HEK293 (cell line): ENCODE results near the gene DGCR2.

Experiments used
- FEZF1 ChIP-seq: fragments of 450-650 bp; formaldehyde crosslinking; IDR thresholded peaks from 2 replicates; pipeline ENCODE4 v1.5.1; 2016; ENCODE audit warnings: missing biosample characterization, missing genetic modification characterization
- REPIN1 ChIP-seq: fragments of 450-650 bp; formaldehyde crosslinking; IDR thresholded peaks from 2 replicates; pipeline ENCODE4 v1.5.1; 2017; ENCODE audit warnings: missing biosample characterization, missing genetic modification characterization, low read depth
- YY1 ChIP-seq: fragments of 450-650 bp; formaldehyde crosslinking; IDR thresholded peaks from 2 replicates; pipeline ENCODE4 v1.5.1; 2018; ENCODE audit warnings: missing biosample characterization, missing genetic modification characterization
- ZNF221 ChIP-seq: fragments of 450-650 bp; formaldehyde crosslinking; IDR thresholded peaks from 2 replicates; pipeline ENCODE4 v1.5.1; 2017; ENCODE audit warnings: missing biosample characterization, missing genetic modification characterization, borderline replicate concordance
- ZNF248 ChIP-seq: fragments of 450-650 bp; formaldehyde crosslinking; IDR thresholded peaks from 2 replicates; pipeline ENCODE4 v1.5.1; 2017; ENCODE audit warnings: missing biosample characterization, missing genetic modification characterization
- ZNF274 ChIP-seq, 2 experiments: fragments of 200-500 bp in 1 of 2; fragments of 450-650 bp in 1 of 2; sonication (Bioruptor generic) in 1 of 2; formaldehyde crosslinking in 1 of 2; IDR thresholded peaks; 2 replicates each; pipeline versions ENCODE4 v1.5.1 to v1.6.1; 2014 to 2016; ENCODE audit warnings: borderline replicate concordance in 1 of 2, inconsistent platforms in 1 of 2, low read length in 1 of 2, missing biosample characterization in 1 of 2, missing genetic modification characterization in 1 of 2
- ZNF501 ChIP-seq: fragments of 450-650 bp; formaldehyde crosslinking; IDR thresholded peaks from 2 replicates; pipeline ENCODE4 v1.5.1; 2016; ENCODE audit warnings: missing biosample characterization, missing genetic modification characterization
- ZNF639 ChIP-seq: fragments of 450-650 bp; formaldehyde crosslinking; IDR thresholded peaks from 2 replicates; pipeline ENCODE4 v1.5.1; 2016; ENCODE audit warnings: missing biosample characterization, missing genetic modification characterization
- ZNF785 ChIP-seq: fragments of 450-650 bp; formaldehyde crosslinking; IDR thresholded peaks from 2 replicates; pipeline ENCODE4 v1.5.1; 2016; ENCODE audit warnings: missing biosample characterization, missing genetic modification characterization
- ZSCAN30 ChIP-seq: fragments of 450-650 bp; IDR thresholded peaks from 2 replicates; pipeline ENCODE4 v1.5.1; 2018; ENCODE audit warnings: missing biosample characterization, mild to moderate bottlenecking, missing genetic modification characterization, moderate library complexity
- TF ChIP-seq, protein P1 (sequence below): fragments of 450-650 bp; formaldehyde crosslinking; IDR thresholded peaks from 2 replicates; pipeline ENCODE4 v1.5.1; 2016; ENCODE audit warnings: missing biosample characterization, missing genetic modification characterization
- TF ChIP-seq, protein P2 (sequence below): fragments of 450-650 bp; IDR thresholded peaks from 2 replicates; pipeline ENCODE4 v1.5.1; 2018; ENCODE audit warnings: missing biosample characterization, missing genetic modification characterization

- TF ChIP-seq, protein P1, sequence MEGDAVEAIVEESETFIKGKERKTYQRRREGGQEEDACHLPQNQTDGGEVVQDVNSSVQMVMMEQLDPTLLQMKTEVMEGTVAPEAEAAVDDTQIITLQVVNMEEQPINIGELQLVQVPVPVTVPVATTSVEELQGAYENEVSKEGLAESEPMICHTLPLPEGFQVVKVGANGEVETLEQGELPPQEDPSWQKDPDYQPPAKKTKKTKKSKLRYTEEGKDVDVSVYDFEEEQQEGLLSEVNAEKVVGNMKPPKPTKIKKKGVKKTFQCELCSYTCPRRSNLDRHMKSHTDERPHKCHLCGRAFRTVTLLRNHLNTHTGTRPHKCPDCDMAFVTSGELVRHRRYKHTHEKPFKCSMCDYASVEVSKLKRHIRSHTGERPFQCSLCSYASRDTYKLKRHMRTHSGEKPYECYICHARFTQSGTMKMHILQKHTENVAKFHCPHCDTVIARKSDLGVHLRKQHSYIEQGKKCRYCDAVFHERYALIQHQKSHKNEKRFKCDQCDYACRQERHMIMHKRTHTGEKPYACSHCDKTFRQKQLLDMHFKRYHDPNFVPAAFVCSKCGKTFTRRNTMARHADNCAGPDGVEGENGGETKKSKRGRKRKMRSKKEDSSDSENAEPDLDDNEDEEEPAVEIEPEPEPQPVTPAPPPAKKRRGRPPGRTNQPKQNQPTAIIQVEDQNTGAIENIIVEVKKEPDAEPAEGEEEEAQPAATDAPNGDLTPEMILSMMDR = no peak
- TF ChIP-seq ZNF785 (tag by site-specific recombination) (no peak), ZNF639 (tag by site-specific recombination) (no peak), ZNF221 (tag by site-specific recombination) (no peak), ZNF274 (IDR thresholded peaks at IDR 0.05; ENCODE audit: low read length) (no peak), ZNF274 (tag by site-specific recombination; IDR thresholded peaks at IDR 0.05; ENCODE audit: borderline replicate concordance) (no peak), YY1 (no peak), FEZF1 (tag by site-specific recombination) (no peak), REPIN1 (tag by site-specific recombination) (no peak), ZNF501 (no peak), ZSCAN30 (tag by site-specific recombination) (no peak), ZNF248 (no peak)
- TF ChIP-seq, protein P2, sequence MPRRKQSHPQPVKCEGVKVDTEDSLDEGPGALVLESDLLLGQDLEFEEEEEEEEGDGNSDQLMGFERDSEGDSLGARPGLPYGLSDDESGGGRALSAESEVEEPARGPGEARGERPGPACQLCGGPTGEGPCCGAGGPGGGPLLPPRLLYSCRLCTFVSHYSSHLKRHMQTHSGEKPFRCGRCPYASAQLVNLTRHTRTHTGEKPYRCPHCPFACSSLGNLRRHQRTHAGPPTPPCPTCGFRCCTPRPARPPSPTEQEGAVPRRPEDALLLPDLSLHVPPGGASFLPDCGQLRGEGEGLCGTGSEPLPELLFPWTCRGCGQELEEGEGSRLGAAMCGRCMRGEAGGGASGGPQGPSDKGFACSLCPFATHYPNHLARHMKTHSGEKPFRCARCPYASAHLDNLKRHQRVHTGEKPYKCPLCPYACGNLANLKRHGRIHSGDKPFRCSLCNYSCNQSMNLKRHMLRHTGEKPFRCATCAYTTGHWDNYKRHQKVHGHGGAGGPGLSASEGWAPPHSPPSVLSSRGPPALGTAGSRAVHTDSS = no peak
Observed at GRCh38 chr22:19004471-19004870, 117.7 kb downstream of the DGCR2 start.
